ENCODE measurements around the gene CENPU.

- TF ChIP-seq POLR2A (IDR thresholded peaks at IDR 0.05) (no peak), CTCF (IDR thresholded peaks at IDR 0.05) (no peak)
These were observed 17.7 kb upstream of the CENPU start for GRCh38 chr4:184751585-184751956.

Measured in thyroid gland (tissue), 4 donors.